Uterus (tissue), 4 donors: ENCODE data around the gene SFXN1. TPM values are rescaled to one million over a fixed set of nuclear protein-coding genes. Genes with fewer than 3 reads are reported as not detected.

ENCODE experiments used
- DNase-seq, 2 donors: peaks; one replicate each; pipeline ENCODE4 v3.0.0-alpha.2; 2019 to 2020
- H3K27ac ChIP-seq, 2 donors: fragments of 200-600 bp; sonication (generic); 1 replicate in 1 of 2; 2 replicates in 1 of 2; pipeline ENCODE4 v1.5.1; 2016 to 2018
- H3K27me3 ChIP-seq, 2 donors: fragments of 200-600 bp; sonication (generic); one replicate each; pipeline ENCODE4 v1.5.1; 2018 to 2019; ENCODE audit warnings: control low read depth in 1 of 2
- H3K36me3 ChIP-seq, 2 donors: fragments of 200-600 bp; sonication (generic); one replicate each; pipeline ENCODE4 v1.5.1; 2019; ENCODE audit warnings: control low read depth in 1 of 2
- H3K4me1 ChIP-seq, 2 donors: fragments of 200-600 bp; sonication (generic); one replicate each; pipeline ENCODE4 v1.5.1; 2018 to 2019; ENCODE audit warnings: control low read depth in 1 of 2
- H3K4me3 ChIP-seq, 2 donors: fragments of 200-600 bp; sonication (generic); 1 replicate in 1 of 2; 2 replicates in 1 of 2; pipeline ENCODE4 v1.5.1; 2018 to 2019; ENCODE audit warnings: mild to moderate bottlenecking in 1 of 2
- H3K9me3 ChIP-seq, 2 donors: fragments of 200-600 bp; sonication (generic); one replicate each; pipeline ENCODE4 v1.5.1; 2019; ENCODE audit warnings: control low read depth in 1 of 2
- CTCF ChIP-seq, 4 experiments: fragments of 200-600 bp in 2 of 4; fragments of 450-650 bp in 2 of 4; sonication (generic) in 2 of 4; IDR thresholded peaks; one replicate each; pipeline ENCODE4 v1.5.1; 2016 to 2019; ENCODE audit warnings: antibody characterized with exemption in 4 of 4, mild to moderate bottlenecking in 2 of 4, moderate library complexity in 1 of 4
- POLR2A ChIP-seq, 2 donors: fragments of 450-650 bp; IDR thresholded peaks; one replicate each; pipeline ENCODE4 v1.6.1; 2016; ENCODE audit warnings: antibody characterized with exemption in 2 of 2, mild to moderate bottlenecking in 1 of 2, moderate library complexity in 1 of 2
- intact Hi-C: fragments of 100-400 bp; cut with DNase I; formaldehyde crosslinking; loops from one replicate; pipeline ENCODE4 v1.15.1; 2023; ENCODE audit warnings: low total_unique reads
- total RNA-seq, 4 donors: library from RNA; depleted of rRNA in 3 of 4; stranded (reverse); fragments of >200 nt in 3 of 4; gene quantifications; one replicate each; pipeline versions ENCODE4 v1.1.0 to v1.2.4, GENCODE V29; 2014 to 2023
- donor health status: DM: yes; HTN: yes; CAD: no.

The SFXN1 gene
- total RNA-seq, 4 donors from 2014 or later = 4.9 to 63.5 (median 42.3) TPM

DNA sequence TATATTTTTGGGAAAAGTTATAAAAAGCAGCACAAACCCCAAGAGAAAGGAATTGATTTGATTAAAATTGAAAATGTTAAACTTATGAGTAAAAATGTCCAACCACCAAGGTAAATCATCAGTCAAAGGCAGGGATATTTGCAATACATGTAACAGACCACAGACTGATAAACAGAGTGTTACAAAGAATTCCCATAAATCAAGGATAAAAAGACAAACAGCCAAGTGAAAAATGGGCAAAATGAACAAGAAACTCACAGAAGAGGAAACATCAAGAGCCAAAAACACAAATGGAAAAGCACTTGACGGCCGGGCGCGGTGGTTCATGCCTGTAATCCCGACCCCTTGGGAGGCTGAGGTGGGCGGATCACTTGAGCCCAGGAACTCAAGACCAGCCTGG lies 98.2 kb downstream of the SFXN1 start:
- Histone ChIP-seq H3K27ac (no peak overlapping the region), H3K4me1 (no peaks in the 10 kb centered on the region), H3K27me3 (no peaks in the 10 kb centered on the region), H3K4me3 (no peak overlapping the region), H3K36me3 (no peaks in the 10 kb centered on the region), H3K9me3 (no peaks in the 10 kb centered on the region)
- intact Hi-C loops = no loop called here
- no peak for TF ChIP-seq CTCF (IDR thresholded peaks at IDR 0.05)
- no peak for TF ChIP-seq POLR2A (IDR thresholded peaks at IDR 0.05)
- no peak for DNase-seq

Other genes starting within 250 kb of the SFXN1 start
- under 1 TPM in 1 of 4 donors, not detected in 3; 0.82 TPM for gene DRD1, start 34.4 kb upstream of the SFXN1 start, total RNA-seq
- 1 to 10 TPM in 2 of 4 donors, under 1 TPM in 1, not detected in 1; 0.51 to 4.4 (median 4.1) TPM for gene HRH2, start 179.5 kb downstream of the SFXN1 start, total RNA-seq